ENCODE data around the gene PCYOX1L. TPM values are rescaled to one million over a fixed set of nuclear protein-coding genes. Genes with fewer than 3 reads are reported as not detected.
A peak's percentile ranks its signal among the peaks of the same experiment; 100 is the strongest.

Gene PCYOX1L
- total and polyA plus RNA-seq, 2 donors (not counting 1 experiment from before 2014, with no cell fraction given): 7.6 to 9.1 TPM

DNA sequence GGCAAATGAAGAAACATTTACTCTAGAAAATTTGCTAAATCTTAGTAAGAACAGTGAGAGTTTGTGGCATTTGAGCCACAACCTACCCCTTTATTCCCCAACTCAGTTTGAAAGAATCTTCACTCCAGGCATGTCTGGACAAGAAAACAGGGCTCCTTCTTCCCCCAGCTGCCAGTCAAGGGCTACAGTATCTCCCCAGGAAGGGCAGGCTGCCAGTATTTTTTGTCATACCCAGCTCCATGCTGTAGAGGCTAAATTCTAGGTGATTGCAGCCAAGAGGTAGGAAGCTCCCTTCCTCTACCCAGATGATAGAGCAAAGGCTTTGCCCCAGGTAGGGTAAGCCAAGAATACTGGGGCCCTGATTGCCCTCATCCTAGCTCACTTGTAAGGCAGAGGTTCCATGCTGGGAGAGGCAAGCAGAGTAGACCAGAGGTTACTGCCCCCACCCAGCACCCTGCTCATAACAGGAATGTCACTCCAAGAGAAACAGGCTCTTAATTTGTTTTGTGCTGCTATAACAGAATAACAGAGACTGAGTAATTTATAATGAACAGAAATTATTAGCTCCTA, 32.6 kb upstream of the PCYOX1L start:
- H3K27me3 ChIP-seq (ENCODE audit: control insufficient read depth, insufficient read depth, low read length): no peaks in the 10 kb centered on the region
- H3K4me3 ChIP-seq (replicated peaks in 1 of 4; ENCODE audit: control extremely low read depth in 1 of 4, insufficient read depth in 1 of 4, low read depth in 3 of 4, low read length in 4 of 4): no peak overlapping the region
- no peak overlapping the region for H3K4me2 ChIP-seq (ENCODE audit: extremely low read depth, insufficient read depth, low read length)
- no peaks in the 10 kb centered on the region for H4K20me1 ChIP-seq (ENCODE audit: control insufficient read depth, extremely low read depth, insufficient read depth, low read length)
- H3K36me3 ChIP-seq (ENCODE audit: control insufficient read depth, insufficient read depth, low read length): no peaks in the 10 kb centered on the region
- peak; percentile 12 to 49 for DNase-seq (ENCODE audit: low read depth in 2 of 2)
- H3K9me3 ChIP-seq (ENCODE audit: control insufficient read depth, insufficient read depth, low read depth, low read length): no peaks in the 10 kb centered on the region
- H3K27ac ChIP-seq (ENCODE audit: insufficient read depth, low read length): no peak overlapping the region
- TF ChIP-seq CTCF (conservative IDR thresholded peaks at IDR 0.05 in 1 of 2, IDR thresholded peaks at IDR 0.05 in 1 of 2; ENCODE audit: low read depth in 1 of 2, low read length in 2 of 2) (no peak), EZH2 (IDR thresholded peaks at IDR 0.05; ENCODE audit: low read length, missing control alignments) (no peak)
- H3K4me1 ChIP-seq (ENCODE audit: control insufficient read depth, extremely low read depth, insufficient read depth, low read length): peaks cover 10% of the 10 kb centered on the region
- H2AFZ ChIP-seq (ENCODE audit: low read length): no peak overlapping the region
- no peak overlapping the region for H3K9ac ChIP-seq (ENCODE audit: insufficient read depth, low read length)
- H3K79me2 ChIP-seq (ENCODE audit: control insufficient read depth, insufficient read depth, low read length): no peaks in the 10 kb centered on the region

- no peak overlapping the region for H3K27ac ChIP-seq (ENCODE audit: insufficient read depth, low read length)
- no peak overlapping the region for H2AFZ ChIP-seq (ENCODE audit: low read length)
- H4K20me1 ChIP-seq (ENCODE audit: control insufficient read depth, extremely low read depth, insufficient read depth, low read length): no peaks in the 10 kb centered on the region
- peak in 1 of 2 donors; percentile 53 for DNase-seq (ENCODE audit: low read depth in 2 of 2)
- H3K27me3 ChIP-seq (ENCODE audit: control insufficient read depth, insufficient read depth, low read length): no peaks in the 10 kb centered on the region
- TF ChIP-seq EZH2 (IDR thresholded peaks at IDR 0.05; ENCODE audit: low read length, missing control alignments) (no peak), CTCF (conservative IDR thresholded peaks at IDR 0.05 in 1 of 2, IDR thresholded peaks at IDR 0.05 in 1 of 2; ENCODE audit: low read depth in 1 of 2, low read length in 2 of 2) (no peak)
- H3K4me1 ChIP-seq (ENCODE audit: control insufficient read depth, extremely low read depth, insufficient read depth, low read length): peaks cover 4% of the 10 kb centered on the region
- H3K9me3 ChIP-seq (ENCODE audit: control insufficient read depth, insufficient read depth, low read depth, low read length): no peaks in the 10 kb centered on the region
- H3K9ac ChIP-seq (ENCODE audit: insufficient read depth, low read length): no peak overlapping the region
- H3K4me2 ChIP-seq (ENCODE audit: extremely low read depth, insufficient read depth, low read length): no peak overlapping the region
- no peaks in the 10 kb centered on the region for H3K36me3 ChIP-seq (ENCODE audit: control insufficient read depth, insufficient read depth, low read length)
- H3K4me3 ChIP-seq (replicated peaks in 1 of 4; ENCODE audit: control extremely low read depth in 1 of 4, insufficient read depth in 1 of 4, low read depth in 3 of 4, low read length in 4 of 4): no peak overlapping the region
- H3K79me2 ChIP-seq (ENCODE audit: control insufficient read depth, insufficient read depth, low read length): no peaks in the 10 kb centered on the region
Measured at GRCh38 chr5:149325894-149326293, 32.0 kb upstream of the PCYOX1L start.

DNA sequence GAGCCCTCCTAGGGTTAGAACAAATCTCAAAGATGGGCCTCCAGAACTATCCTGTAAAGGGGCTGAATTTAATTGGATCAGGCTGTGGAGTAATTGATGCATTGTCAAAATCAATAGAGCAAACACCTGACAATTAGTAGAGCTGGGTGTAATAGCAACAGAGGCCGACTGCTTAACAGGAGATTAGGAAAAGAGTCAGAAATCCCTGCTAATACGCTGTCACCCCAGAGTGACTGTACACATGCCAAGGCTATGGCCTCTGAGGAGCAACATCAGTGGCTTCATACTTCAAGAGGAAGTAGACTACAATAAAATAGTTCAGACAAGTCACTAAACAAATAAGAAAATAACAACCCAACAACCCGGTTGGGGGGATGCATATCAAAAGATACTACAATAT, 31.2 kb upstream of the PCYOX1L start:
- TF ChIP-seq CTCF (conservative IDR thresholded peaks at IDR 0.05 in 1 of 2, IDR thresholded peaks at IDR 0.05 in 1 of 2; ENCODE audit: low read depth in 1 of 2, low read length in 2 of 2) (no peak), EZH2 (IDR thresholded peaks at IDR 0.05; ENCODE audit: low read length, missing control alignments) (no peak)
- Histone ChIP-seq H3K36me3 (ENCODE audit: control insufficient read depth, insufficient read depth, low read length) (no peaks in the 10 kb centered on the region), H4K20me1 (ENCODE audit: control insufficient read depth, extremely low read depth, insufficient read depth, low read length) (no peaks in the 10 kb centered on the region), H3K4me1 (ENCODE audit: control insufficient read depth, extremely low read depth, insufficient read depth, low read length) (no peaks in the 10 kb centered on the region), H3K9ac (ENCODE audit: insufficient read depth, low read length) (no peak overlapping the region), H3K4me3 (replicated peaks in 1 of 4; ENCODE audit: control extremely low read depth in 1 of 4, insufficient read depth in 1 of 4, low read depth in 3 of 4, low read length in 4 of 4) (no peak overlapping the region), H2AFZ (ENCODE audit: low read length) (no peak overlapping the region), H3K9me3 (ENCODE audit: control insufficient read depth, insufficient read depth, low read depth, low read length) (no peaks in the 10 kb centered on the region), H3K4me2 (ENCODE audit: extremely low read depth, insufficient read depth, low read length) (no peak overlapping the region), H3K27ac (ENCODE audit: insufficient read depth, low read length) (no peak overlapping the region), H3K27me3 (ENCODE audit: control insufficient read depth, insufficient read depth, low read length) (no peaks in the 10 kb centered on the region), H3K79me2 (ENCODE audit: control insufficient read depth, insufficient read depth, low read length) (no peaks in the 10 kb centered on the region)
- DNase-seq (ENCODE audit: low read depth in 2 of 2): no peak

All from fibroblast of lung (primary cell).